H1 (cell line): ENCODE data around the gene TMIGD1.

Experiments used
- CREB1 ChIP-seq: IDR thresholded peaks from 2 replicates; pipeline ENCODE4 v1.6.1; 2012; ENCODE audit warnings: inconsistent platforms
- EP300 ChIP-seq, 2 experiments: IDR thresholded peaks; 1 replicate in 1 of 2; 2 replicates in 1 of 2; pipeline ENCODE4 v1.6.1; 2011 to 2012; ENCODE audit warnings: low read depth in 2 of 2, low read length in 2 of 2, mild to moderate bottlenecking in 2 of 2, borderline replicate concordance in 1 of 2, inconsistent platforms in 1 of 2, moderate library complexity in 1 of 2
- EZH2 ChIP-seq: fragments of 200-600 bp; sonication (generic); IDR thresholded peaks from 2 replicates; pipeline ENCODE4 v1.7.1; 2012; ENCODE audit warnings: low read depth, mild to moderate bottlenecking, moderate library complexity, low read length, inconsistent platforms; ENCODE audit not compliant: severe bottlenecking
- POLR2A ChIP-seq, 2 experiments: IDR thresholded peaks; 1 replicate in 1 of 2; 2 replicates in 1 of 2; pipeline ENCODE4 v1.6.1; 2011; ENCODE audit warnings: low read depth in 2 of 2, low read length in 2 of 2, mild to moderate bottlenecking in 2 of 2; ENCODE audit errors: control extremely low read depth in 1 of 2
- POLR2AphosphoS5 ChIP-seq: IDR thresholded peaks from 2 replicates; pipeline ENCODE4 v1.6.1; 2011; ENCODE audit warnings: low read depth, low read length
- RFX5 ChIP-seq: IDR thresholded peaks from 2 replicates; pipeline ENCODE4 v1.6.1; 2011; ENCODE audit warnings: low read depth, low read length, improper control_type of control experiment, borderline replicate concordance
- RXRA ChIP-seq: IDR thresholded peaks from 2 replicates; pipeline ENCODE4 v1.6.1; 2011; ENCODE audit warnings: low read depth, mild to moderate bottlenecking, low read length, moderate library complexity; ENCODE audit not compliant: insufficient read depth
- SP1 ChIP-seq: IDR thresholded peaks from 2 replicates; pipeline ENCODE4 v1.6.1; 2011; ENCODE audit warnings: low read depth, low read length
- SP2 ChIP-seq: IDR thresholded peaks from 2 replicates; pipeline ENCODE4 v1.6.1; 2012; ENCODE audit warnings: mild to moderate bottlenecking, low read length, inconsistent platforms
- TAF1 ChIP-seq: IDR thresholded peaks from 2 replicates; pipeline ENCODE4 v1.6.1; 2011; ENCODE audit warnings: mild to moderate bottlenecking, low read depth, low read length
- TCF12 ChIP-seq: IDR thresholded peaks from 2 replicates; pipeline ENCODE4 v1.6.1; 2011; ENCODE audit warnings: low read depth, mild to moderate bottlenecking, low read length
- YY1 ChIP-seq: IDR thresholded peaks from 2 replicates; pipeline ENCODE4 v1.6.1; 2011; ENCODE audit warnings: low read depth, mild to moderate bottlenecking, low read length
- TF ChIP-seq, protein P1 (sequence below), 3 experiments: IDR thresholded peaks; 1 replicate in 2 of 3; 2 replicates in 1 of 3; pipeline versions ENCODE4 v1.5.1 to v1.6.1; 2011; ENCODE audit warnings: low read length in 3 of 3, mild to moderate bottlenecking in 3 of 3, inconsistent platforms in 2 of 3, low read depth in 1 of 3, moderate library complexity in 1 of 3; ENCODE audit not compliant: insufficient read depth in 1 of 3; ENCODE audit errors: control extremely low read depth in 1 of 3
- TF ChIP-seq, protein P2 (sequence below): IDR thresholded peaks from 2 replicates; pipeline ENCODE4 v1.6.1; 2012; ENCODE audit warnings: inconsistent platforms

- TF ChIP-seq SP1 (no peak), POLR2AphosphoS5 (no peak), CREB1 (no peak), POLR2A (IDR thresholded peaks at IDR 0.05; ENCODE audit: control extremely low read depth in 1 of 2, low read depth in 2 of 2, low read length in 2 of 2) (no peak), EZH2 (no peak), EP300 (IDR thresholded peaks at IDR 0.05; ENCODE audit: borderline replicate concordance in 1 of 2, low read depth in 2 of 2, low read length in 2 of 2) (no peak), YY1 (no peak), RXRA (no peak), SP2 (no peak), TCF12 (no peak), TAF1 (no peak), RFX5 (no peak)
- TF ChIP-seq, protein P1, sequence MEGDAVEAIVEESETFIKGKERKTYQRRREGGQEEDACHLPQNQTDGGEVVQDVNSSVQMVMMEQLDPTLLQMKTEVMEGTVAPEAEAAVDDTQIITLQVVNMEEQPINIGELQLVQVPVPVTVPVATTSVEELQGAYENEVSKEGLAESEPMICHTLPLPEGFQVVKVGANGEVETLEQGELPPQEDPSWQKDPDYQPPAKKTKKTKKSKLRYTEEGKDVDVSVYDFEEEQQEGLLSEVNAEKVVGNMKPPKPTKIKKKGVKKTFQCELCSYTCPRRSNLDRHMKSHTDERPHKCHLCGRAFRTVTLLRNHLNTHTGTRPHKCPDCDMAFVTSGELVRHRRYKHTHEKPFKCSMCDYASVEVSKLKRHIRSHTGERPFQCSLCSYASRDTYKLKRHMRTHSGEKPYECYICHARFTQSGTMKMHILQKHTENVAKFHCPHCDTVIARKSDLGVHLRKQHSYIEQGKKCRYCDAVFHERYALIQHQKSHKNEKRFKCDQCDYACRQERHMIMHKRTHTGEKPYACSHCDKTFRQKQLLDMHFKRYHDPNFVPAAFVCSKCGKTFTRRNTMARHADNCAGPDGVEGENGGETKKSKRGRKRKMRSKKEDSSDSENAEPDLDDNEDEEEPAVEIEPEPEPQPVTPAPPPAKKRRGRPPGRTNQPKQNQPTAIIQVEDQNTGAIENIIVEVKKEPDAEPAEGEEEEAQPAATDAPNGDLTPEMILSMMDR (IDR thresholded peaks at IDR 0.05; ENCODE audit: control extremely low read depth in 1 of 3, insufficient read depth in 1 of 3, low read depth in 1 of 3, low read length in 3 of 3) = no peak
- TF ChIP-seq, protein P2, sequence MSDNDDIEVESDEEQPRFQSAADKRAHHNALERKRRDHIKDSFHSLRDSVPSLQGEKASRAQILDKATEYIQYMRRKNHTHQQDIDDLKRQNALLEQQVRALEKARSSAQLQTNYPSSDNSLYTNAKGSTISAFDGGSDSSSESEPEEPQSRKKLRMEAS = no peak
These were observed 15.7 kb downstream of the TMIGD1 start for GRCh38 chr17:30318155-30318554.
